ENCODE data around the gene ORAI2.

DNA sequence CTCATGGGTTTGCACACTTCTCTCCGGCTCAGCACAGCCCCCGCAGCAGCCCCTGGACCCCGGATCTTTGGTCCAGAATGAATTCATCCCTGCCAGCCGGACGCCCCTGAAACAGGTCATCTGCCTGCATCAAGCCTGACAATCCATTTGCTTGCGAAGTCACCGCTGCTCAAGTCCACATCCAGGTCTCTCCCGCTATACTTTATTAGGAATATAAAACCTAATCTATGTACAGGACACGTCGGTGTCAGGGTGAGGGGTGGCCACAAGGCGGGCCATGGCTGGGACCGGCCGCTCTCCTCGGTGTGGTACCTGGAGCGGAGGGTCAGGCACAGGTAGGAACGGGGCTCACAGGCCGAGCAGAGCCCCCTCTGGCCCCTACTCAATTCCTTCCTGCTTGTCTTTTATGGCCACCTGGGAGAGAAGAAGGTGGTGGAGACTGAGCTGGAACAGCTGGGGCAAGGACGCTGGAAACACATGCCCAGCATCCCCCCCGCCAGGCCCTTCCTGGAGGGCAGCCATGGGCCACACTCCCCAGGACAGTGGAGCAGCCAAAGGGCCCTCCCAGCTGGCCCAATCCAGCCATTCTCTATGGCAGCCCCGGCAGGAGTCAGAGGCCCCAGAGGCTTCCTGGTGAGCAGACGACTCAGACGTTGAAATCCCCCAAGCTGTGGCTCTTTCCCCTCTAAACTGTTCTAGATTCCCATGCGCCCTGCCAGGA lies 40.1 kb downstream of the ORAI2 start:
- TF ChIP-seq, protein P1, sequence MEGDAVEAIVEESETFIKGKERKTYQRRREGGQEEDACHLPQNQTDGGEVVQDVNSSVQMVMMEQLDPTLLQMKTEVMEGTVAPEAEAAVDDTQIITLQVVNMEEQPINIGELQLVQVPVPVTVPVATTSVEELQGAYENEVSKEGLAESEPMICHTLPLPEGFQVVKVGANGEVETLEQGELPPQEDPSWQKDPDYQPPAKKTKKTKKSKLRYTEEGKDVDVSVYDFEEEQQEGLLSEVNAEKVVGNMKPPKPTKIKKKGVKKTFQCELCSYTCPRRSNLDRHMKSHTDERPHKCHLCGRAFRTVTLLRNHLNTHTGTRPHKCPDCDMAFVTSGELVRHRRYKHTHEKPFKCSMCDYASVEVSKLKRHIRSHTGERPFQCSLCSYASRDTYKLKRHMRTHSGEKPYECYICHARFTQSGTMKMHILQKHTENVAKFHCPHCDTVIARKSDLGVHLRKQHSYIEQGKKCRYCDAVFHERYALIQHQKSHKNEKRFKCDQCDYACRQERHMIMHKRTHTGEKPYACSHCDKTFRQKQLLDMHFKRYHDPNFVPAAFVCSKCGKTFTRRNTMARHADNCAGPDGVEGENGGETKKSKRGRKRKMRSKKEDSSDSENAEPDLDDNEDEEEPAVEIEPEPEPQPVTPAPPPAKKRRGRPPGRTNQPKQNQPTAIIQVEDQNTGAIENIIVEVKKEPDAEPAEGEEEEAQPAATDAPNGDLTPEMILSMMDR (IDR thresholded peaks at IDR 0.05; ENCODE audit: low read length): no peak
- no peak for TF ChIP-seq EZH2 (IDR thresholded peaks at IDR 0.05; ENCODE audit: borderline replicate concordance, low read length)

Measured in OCI-LY1 (cell line).